HFF-Myc (cell line): ENCODE results near the gene EDEM3.

Experiments
- DNase-seq: peaks from one replicate; pipeline ENCODE4 v3.0.0-alpha.2; 2011; ENCODE audit warnings: low read depth; ENCODE audit errors: extremely low read depth
- H3K4me3 ChIP-seq: replicated peaks from 2 replicates; pipeline ENCODE4 v1.5.1; 2011; ENCODE audit warnings: low read depth, mild to moderate bottlenecking, control low read depth, low read length
- CTCF ChIP-seq: IDR thresholded peaks from 2 replicates; pipeline ENCODE4 v1.5.1; 2012; ENCODE audit warnings: mild to moderate bottlenecking, low read depth, low read length, control low read depth; ENCODE audit errors: missing control alignments

The EDEM3 gene

GRCh38 chr1:184695023-184695422 lies 59.6 kb downstream of the EDEM3 start:
- no peak for TF ChIP-seq CTCF
- no peak for DNase-seq
- no peak overlapping the region for H3K4me3 ChIP-seq

GRCh38 chr1:184693011-184693410 lies 61.6 kb downstream of the EDEM3 start:
- no peak overlapping the region for H3K4me3 ChIP-seq
- no peak for DNase-seq
- no peak for TF ChIP-seq CTCF

- H3K4me3 ChIP-seq, result no peak overlapping the region
- peak; percentile 20 for DNase-seq
- TF ChIP-seq CTCF, result peak; percentile 81
These were observed 62.8 kb downstream of the EDEM3 start for GRCh38 chr1:184691719-184692324.

GRCh38 chr1:184686540-184686939 lies 68.1 kb downstream of the EDEM3 start:
- no peak for TF ChIP-seq CTCF

GRCh38 chr1:184685116-184685515 lies 69.5 kb downstream of the EDEM3 start:
- TF ChIP-seq CTCF, result no peak
- H3K4me3 ChIP-seq, result no peak overlapping the region
- no peak for DNase-seq

More at GRCh38 chr1:184686540-184686939, 68.1 kb downstream of the EDEM3 start:
- no peak for DNase-seq
- H3K4me3 ChIP-seq, result no peak overlapping the region

- DNase-seq, result no peak
- TF ChIP-seq CTCF, result no peak
- H3K4me3 ChIP-seq, result no peak overlapping the region
These were observed 70.2 kb downstream of the EDEM3 start for GRCh38 chr1:184684285-184685074.
